Neutrophil (primary cell): ENCODE results near the gene KRIT1.

ENCODE experiments used
- H3K27ac ChIP-seq: fragments of 200-600 bp; sonication (generic); 2 replicates; pipeline ENCODE4 v1.5.1; 2016; ENCODE audit warnings: mild to moderate bottlenecking, moderate library complexity
- H3K27me3 ChIP-seq: fragments of 200-600 bp; sonication (generic); 2 replicates; pipeline ENCODE4 v1.6.0; 2016; ENCODE audit warnings: mild to moderate bottlenecking
- H3K36me3 ChIP-seq: fragments of 200-600 bp; sonication (generic); 2 replicates; pipeline ENCODE4 v1.5.1; 2017
- H3K4me1 ChIP-seq, 2 experiments: fragments of 200-600 bp in 1 of 2; sonication (generic) in 1 of 2; 1 replicate in 1 of 2; 2 replicates in 1 of 2; pipeline versions ENCODE4 v1.5.1 to v1.6.1; 2013 to 2016; ENCODE audit warnings: low read depth in 1 of 2, low read length in 1 of 2, mild to moderate bottlenecking in 1 of 2, moderate library complexity in 1 of 2; ENCODE audit not compliant: control insufficient read depth in 1 of 2, insufficient read depth in 1 of 2
- H3K4me3 ChIP-seq, 2 experiments: fragments of 200-600 bp in 1 of 2; sonication (generic) in 1 of 2; 1 replicate in 1 of 2; 2 replicates in 1 of 2; pipeline ENCODE4 v1.5.1; 2013 to 2016; ENCODE audit warnings: low read depth in 1 of 2, low read length in 1 of 2, mild to moderate bottlenecking in 1 of 2, moderate library complexity in 1 of 2
- H3K9me3 ChIP-seq: fragments of 200-600 bp; sonication (generic); 2 replicates; pipeline ENCODE4 v1.5.1; 2016
- TF ChIP-seq, protein P1 (sequence below): fragments of 200-600 bp; sonication (generic); IDR thresholded peaks from 2 replicates; pipeline ENCODE4 v1.5.1; 2016; ENCODE audit warnings: antibody characterized with exemption

The KRIT1 gene

DNA sequence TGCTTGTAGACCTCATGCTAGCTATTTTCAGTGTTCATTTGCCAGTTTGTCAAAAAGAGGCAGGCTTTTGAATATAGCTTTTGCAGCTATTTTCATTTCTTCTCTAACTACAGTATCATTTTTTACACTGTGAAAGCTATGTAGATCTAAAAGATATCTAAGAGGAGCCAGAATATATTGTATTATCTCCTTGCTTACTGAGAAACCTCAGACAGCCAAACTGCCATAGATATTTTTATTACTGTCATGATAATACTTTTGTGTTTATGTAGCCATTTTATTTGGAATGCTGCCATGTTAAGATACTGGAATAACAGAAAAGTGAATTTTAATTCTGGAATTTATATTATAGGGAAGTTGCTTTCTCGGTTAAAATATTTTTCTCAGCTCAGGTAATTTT, 37.2 kb upstream of the KRIT1 start:
- H3K4me1 ChIP-seq: no peaks in the 10 kb centered on the region
- H3K4me3 ChIP-seq: no peak overlapping the region
- H3K27ac ChIP-seq: no peak overlapping the region
- TF ChIP-seq, protein P1, sequence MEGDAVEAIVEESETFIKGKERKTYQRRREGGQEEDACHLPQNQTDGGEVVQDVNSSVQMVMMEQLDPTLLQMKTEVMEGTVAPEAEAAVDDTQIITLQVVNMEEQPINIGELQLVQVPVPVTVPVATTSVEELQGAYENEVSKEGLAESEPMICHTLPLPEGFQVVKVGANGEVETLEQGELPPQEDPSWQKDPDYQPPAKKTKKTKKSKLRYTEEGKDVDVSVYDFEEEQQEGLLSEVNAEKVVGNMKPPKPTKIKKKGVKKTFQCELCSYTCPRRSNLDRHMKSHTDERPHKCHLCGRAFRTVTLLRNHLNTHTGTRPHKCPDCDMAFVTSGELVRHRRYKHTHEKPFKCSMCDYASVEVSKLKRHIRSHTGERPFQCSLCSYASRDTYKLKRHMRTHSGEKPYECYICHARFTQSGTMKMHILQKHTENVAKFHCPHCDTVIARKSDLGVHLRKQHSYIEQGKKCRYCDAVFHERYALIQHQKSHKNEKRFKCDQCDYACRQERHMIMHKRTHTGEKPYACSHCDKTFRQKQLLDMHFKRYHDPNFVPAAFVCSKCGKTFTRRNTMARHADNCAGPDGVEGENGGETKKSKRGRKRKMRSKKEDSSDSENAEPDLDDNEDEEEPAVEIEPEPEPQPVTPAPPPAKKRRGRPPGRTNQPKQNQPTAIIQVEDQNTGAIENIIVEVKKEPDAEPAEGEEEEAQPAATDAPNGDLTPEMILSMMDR: no peak
- H3K36me3 ChIP-seq: no peaks in the 10 kb centered on the region
- H3K9me3 ChIP-seq: no peaks in the 10 kb centered on the region
- H3K27me3 ChIP-seq: no peaks in the 10 kb centered on the region

DNA sequence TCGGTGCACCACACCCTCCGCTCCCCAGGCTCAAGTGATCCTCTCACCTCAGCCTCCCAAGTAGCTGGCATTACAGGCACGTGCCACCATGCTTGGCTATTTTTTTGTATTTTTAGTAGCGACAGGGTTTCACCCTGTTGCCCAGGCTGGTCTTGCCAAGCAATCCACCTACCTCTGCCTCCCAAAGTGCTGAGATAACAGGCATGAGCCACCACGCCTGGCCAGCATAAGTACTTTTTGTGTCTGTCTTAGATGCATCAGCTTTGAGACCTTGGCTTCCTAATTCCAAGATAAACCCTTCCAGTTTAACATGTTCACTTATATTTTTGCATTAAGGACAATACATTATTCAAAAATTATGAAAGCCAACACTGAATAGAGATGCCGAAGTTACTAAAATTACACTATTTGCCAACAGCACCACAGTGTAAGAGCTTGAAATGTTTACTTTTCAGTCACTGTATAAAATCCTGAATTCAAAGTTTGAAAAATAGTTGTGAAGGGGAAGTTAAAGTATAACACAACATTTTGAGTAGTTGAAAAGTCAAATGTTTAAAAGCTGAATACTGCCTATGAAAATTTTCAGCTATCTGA, 36.6 kb upstream of the KRIT1 start:
- Histone ChIP-seq H3K9me3 (no peaks in the 10 kb centered on the region), H3K27ac (no peak overlapping the region), H3K4me1 (no peaks in the 10 kb centered on the region), H3K27me3 (no peaks in the 10 kb centered on the region), H3K4me3 (no peak overlapping the region), H3K36me3 (no peaks in the 10 kb centered on the region)
- TF ChIP-seq, protein P1: no peak

DNA sequence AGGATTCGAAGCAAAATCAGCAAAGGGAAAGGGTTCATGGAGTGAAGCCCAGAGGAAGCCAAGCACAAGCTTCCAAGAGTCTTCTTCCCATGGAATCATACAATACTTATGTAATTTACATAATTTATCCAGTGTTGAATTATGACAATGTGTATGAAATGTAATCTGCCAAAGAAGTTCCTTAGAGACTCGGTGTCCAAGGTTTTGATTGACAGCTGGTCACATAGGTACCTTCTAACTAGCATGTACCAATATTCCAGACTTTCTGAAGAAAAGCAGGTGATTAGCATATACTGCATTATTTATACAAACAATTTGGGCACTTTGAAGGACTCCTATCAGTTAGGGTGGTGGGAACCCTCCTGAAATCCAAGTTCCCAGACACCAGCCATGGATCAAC, 35.3 kb upstream of the KRIT1 start:
- TF ChIP-seq, protein P1: no peak
- H3K36me3 ChIP-seq: no peaks in the 10 kb centered on the region
- no peak overlapping the region for H3K27ac ChIP-seq
- H3K27me3 ChIP-seq: no peaks in the 10 kb centered on the region
- no peak overlapping the region for H3K4me3 ChIP-seq
- no peaks in the 10 kb centered on the region for H3K4me1 ChIP-seq
- no peaks in the 10 kb centered on the region for H3K9me3 ChIP-seq

DNA sequence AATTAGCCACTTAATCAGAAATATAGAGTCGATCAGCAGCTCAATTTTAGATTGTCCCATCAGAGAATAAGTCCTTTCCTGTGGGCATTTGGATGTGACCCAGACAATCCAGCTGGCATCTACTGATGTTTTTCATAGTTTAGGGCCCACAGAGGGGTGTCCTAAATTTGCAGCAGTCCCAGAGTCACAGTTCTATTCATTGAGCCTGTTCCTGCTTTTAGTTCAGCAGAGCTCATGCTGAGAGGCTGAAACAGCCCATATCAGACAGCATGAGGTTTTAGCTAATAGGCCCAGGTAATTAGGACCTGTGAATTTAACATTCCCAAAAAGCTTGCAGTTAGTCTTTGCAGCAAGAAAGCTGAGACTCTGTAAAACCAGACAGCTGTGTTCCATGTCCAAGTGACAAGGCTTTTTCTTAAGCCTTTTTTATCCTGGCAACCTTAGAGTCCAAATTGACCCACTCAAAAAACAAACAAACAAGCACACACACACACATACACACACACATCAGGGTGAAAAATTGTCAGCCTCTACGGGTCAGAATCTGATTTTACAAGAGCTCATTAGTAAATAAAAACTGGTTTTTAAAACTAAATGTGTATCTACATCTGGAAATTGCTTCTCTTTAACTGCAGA, 33.8 kb upstream of the KRIT1 start:
- no peaks in the 10 kb centered on the region for H3K36me3 ChIP-seq
- H3K4me1 ChIP-seq: no peaks in the 10 kb centered on the region
- H3K27me3 ChIP-seq: no peaks in the 10 kb centered on the region
- H3K9me3 ChIP-seq: no peaks in the 10 kb centered on the region
- H3K27ac ChIP-seq: no peak overlapping the region
- TF ChIP-seq, protein P1: no peak
- no peak overlapping the region for H3K4me3 ChIP-seq

DNA sequence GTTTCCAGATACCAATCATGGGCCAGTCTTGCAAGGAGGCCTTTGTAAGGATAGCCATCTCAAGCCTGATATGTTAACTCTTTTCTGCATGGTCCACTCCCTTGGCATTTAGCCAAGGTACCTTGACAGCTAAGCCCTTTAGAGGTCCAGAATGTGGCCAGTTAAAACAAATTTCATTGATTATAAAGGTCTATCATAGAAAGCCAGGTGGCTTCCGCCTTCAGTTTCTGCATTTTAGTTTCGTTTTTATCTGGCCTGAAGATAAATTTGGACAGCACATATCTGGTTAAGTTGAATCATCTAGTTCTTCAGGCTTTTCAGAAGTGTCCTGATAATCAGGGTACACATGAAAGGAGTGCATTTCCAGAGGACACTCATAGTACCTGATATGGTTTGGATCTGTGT, 30.7 kb upstream of the KRIT1 start:
- H3K27me3 ChIP-seq: no peaks in the 10 kb centered on the region
- TF ChIP-seq, protein P1: no peak
- no peak overlapping the region for H3K4me3 ChIP-seq
- no peaks in the 10 kb centered on the region for H3K4me1 ChIP-seq
- H3K36me3 ChIP-seq: no peaks in the 10 kb centered on the region
- H3K9me3 ChIP-seq: no peaks in the 10 kb centered on the region
- H3K27ac ChIP-seq: no peak overlapping the region
